Neural progenitor cell (in vitro differentiated cells): Measurements from ENCODE around the gene EXT2. TPM values are rescaled to one million over a fixed set of nuclear protein-coding genes. Genes with fewer than 3 reads are reported as not detected.

Source experiments
- DNase-seq: peaks from one replicate; pipeline ENCODE4 v3.0.0-alpha.2; 2016; ENCODE audit warnings: low spot score
- H2AFZ ChIP-seq: fragments of 200-600 bp; sonication (generic); replicated peaks from 2 replicates; pipeline ENCODE4 v1.6.1; 2016; ENCODE audit warnings: antibody characterized with exemption
- H3F3A ChIP-seq: fragments of 200-600 bp; sonication (generic); 2 replicates; pipeline ENCODE4 v1.6.1; 2016; ENCODE audit warnings: antibody characterized with exemption, low read depth
- H3K27ac ChIP-seq: fragments of 200-600 bp; sonication (generic); 2 replicates; pipeline ENCODE4 v1.5.1; 2016; ENCODE audit warnings: mild to moderate bottlenecking
- H3K27me3 ChIP-seq: fragments of 200-600 bp; sonication (generic); 2 replicates; pipeline ENCODE4 v1.6.1; 2016; ENCODE audit warnings: mild to moderate bottlenecking, moderate library complexity
- H3K36me3 ChIP-seq: fragments of 200-600 bp; sonication (generic); 2 replicates; pipeline ENCODE4 v1.5.1; 2016
- H3K4me1 ChIP-seq: fragments of 200-600 bp; sonication (generic); 2 replicates; pipeline ENCODE4 v1.6.1; 2016; ENCODE audit warnings: mixed run types
- H3K4me2 ChIP-seq: fragments of 200-600 bp; sonication (generic); 2 replicates; pipeline ENCODE4 v1.6.1; 2016
- H3K4me3 ChIP-seq: fragments of 200-600 bp; sonication (generic); 2 replicates; pipeline ENCODE4 v1.5.1; 2016
- H3K79me2 ChIP-seq: fragments of 200-600 bp; sonication (generic); 2 replicates; pipeline ENCODE4 v1.6.1; 2016; ENCODE audit warnings: low read depth
- H3K9ac ChIP-seq: fragments of 200-600 bp; sonication (generic); 2 replicates; pipeline ENCODE4 v1.6.1; 2016
- H3K9me3 ChIP-seq: fragments of 200-600 bp; sonication (generic); 2 replicates; pipeline ENCODE4 v1.5.1; 2016; ENCODE audit warnings: low read depth
- H4K20me1 ChIP-seq: fragments of 200-600 bp; sonication (generic); 2 replicates; pipeline ENCODE4 v1.6.1; 2016; ENCODE audit warnings: low read depth
- H3K27ac Mint-ChIP-seq: 3 replicates; pipeline ENCODE4 v1.8.0; 2021; ENCODE audit warnings: mixed read lengths
- H3K27me3 Mint-ChIP-seq: 2 replicates; pipeline ENCODE4 v1.8.0; 2022; ENCODE audit warnings: low read depth, mild to moderate bottlenecking, inconsistent platforms, moderate library complexity, mixed read lengths; ENCODE audit not compliant: insufficient read depth
- H3K36me3 Mint-ChIP-seq: 3 replicates; pipeline ENCODE4 v1.8.0; 2021; ENCODE audit warnings: mixed read lengths
- H3K4me1 Mint-ChIP-seq: 3 replicates; pipeline ENCODE4 v1.8.0; 2021; ENCODE audit warnings: mixed read lengths
- H3K4me3 Mint-ChIP-seq: 3 replicates; pipeline ENCODE4 v1.8.0; 2021; ENCODE audit warnings: mild to moderate bottlenecking, moderate library complexity, mixed read lengths
- H3K9me3 Mint-ChIP-seq: 3 replicates; pipeline ENCODE4 v1.8.0; 2020; ENCODE audit warnings: mixed read lengths
- CTCF ChIP-seq: fragments of 200-600 bp; sonication (generic); IDR thresholded peaks from 2 replicates; pipeline ENCODE4 v1.5.1; 2017; ENCODE audit warnings: antibody characterized with exemption, mild to moderate bottlenecking
- EZH2 ChIP-seq: fragments of 200-600 bp; sonication (generic); IDR thresholded peaks from 2 replicates; pipeline ENCODE4 v1.6.1; 2017; ENCODE audit warnings: antibody characterized with exemption, mild to moderate bottlenecking, moderate library complexity
- EZH2phosphoT487 ChIP-seq: fragments of 200-600 bp; sonication (generic); IDR thresholded peaks from 2 replicates; pipeline ENCODE4 v1.6.1; 2017; ENCODE audit warnings: antibody characterized with exemption
- total RNA-seq: library from RNA; depleted of rRNA; stranded (reverse); fragments of >200 nt; gene quantifications from 2 replicates; pipeline ENCODE4 v1.2.3, GENCODE V29; 2015; ENCODE audit warnings: low replicate concordance

EXT2 gene
- total RNA-seq, 1 donor from 2014 or later: 70.4 TPM

GRCh38 chr11:44226490-44226889 lies 131.0 kb downstream of the EXT2 start:
- H3K79me2 ChIP-seq: no peaks in the 10 kb centered on the region
- H3K9ac ChIP-seq: no peak overlapping the region
- H3K4me1 ChIP-seq: no peaks in the 10 kb centered on the region
- H3K36me3 ChIP-seq: no peaks in the 10 kb centered on the region
- no peak for DNase-seq
- H3K27ac Mint-ChIP-seq: no peak overlapping the region
- H3K27me3 Mint-ChIP-seq: peaks cover 3% of the 10 kb centered on the region
- no peak overlapping the region for H3K4me3 ChIP-seq
- H3F3A ChIP-seq: no peaks in the 10 kb centered on the region
- no peaks in the 10 kb centered on the region for H3K9me3 ChIP-seq
- no peaks in the 10 kb centered on the region for H3K4me1 Mint-ChIP-seq
- no peaks in the 10 kb centered on the region for H3K9me3 Mint-ChIP-seq
- H3K4me3 Mint-ChIP-seq: no peak overlapping the region
- no peak overlapping the region for H3K4me2 ChIP-seq
- TF ChIP-seq EZH2: no peak
- TF ChIP-seq CTCF: no peak
- no peak for TF ChIP-seq EZH2phosphoT487
- peaks cover 2% of the 10 kb centered on the region for H3K36me3 Mint-ChIP-seq
- no peak overlapping the region for H2AFZ ChIP-seq
- no peak overlapping the region for H3K27ac ChIP-seq
- H4K20me1 ChIP-seq: no peaks in the 10 kb centered on the region
- H3K27me3 ChIP-seq: no peaks in the 10 kb centered on the region

GRCh38 chr11:44226945-44227344 lies 131.5 kb downstream of the EXT2 start:
- Histone ChIP-seq H3F3A (no peaks in the 10 kb centered on the region), H3K4me1 (no peaks in the 10 kb centered on the region), H3K79me2 (no peaks in the 10 kb centered on the region), H3K9me3 (no peaks in the 10 kb centered on the region), H3K27me3 (no peaks in the 10 kb centered on the region), H4K20me1 (no peaks in the 10 kb centered on the region), H3K9ac (no peak overlapping the region), H2AFZ (no peak overlapping the region), H3K4me2 (no peak overlapping the region), H3K36me3 (no peaks in the 10 kb centered on the region), H3K27ac (no peak overlapping the region), H3K4me3 (no peak overlapping the region)
- Mint-ChIP-seq H3K9me3 (no peaks in the 10 kb centered on the region), H3K4me1 (no peaks in the 10 kb centered on the region), H3K27me3 (peaks cover 3% of the 10 kb centered on the region), H3K4me3 (no peak overlapping the region), H3K27ac (no peak overlapping the region), H3K36me3 (peaks cover 2% of the 10 kb centered on the region)
- no peak for TF ChIP-seq EZH2phosphoT487
- TF ChIP-seq CTCF: no peak
- TF ChIP-seq EZH2: no peak
- no peak for DNase-seq

GRCh38 chr11:44228379-44228778 lies 132.9 kb downstream of the EXT2 start:
- no peaks in the 10 kb centered on the region for H3K4me1 Mint-ChIP-seq
- Histone ChIP-seq H3K27me3 (no peaks in the 10 kb centered on the region), H3K4me1 (no peaks in the 10 kb centered on the region), H3K4me3 (no peak overlapping the region), H3K27ac (no peak overlapping the region), H3K4me2 (no peak overlapping the region), H3F3A (no peaks in the 10 kb centered on the region), H3K9ac (no peak overlapping the region), H3K36me3 (no peaks in the 10 kb centered on the region), H3K9me3 (no peaks in the 10 kb centered on the region), H2AFZ (no peak overlapping the region), H4K20me1 (no peaks in the 10 kb centered on the region), H3K79me2 (no peaks in the 10 kb centered on the region)
- H3K4me3 Mint-ChIP-seq: no peak overlapping the region
- no peak for DNase-seq
- TF ChIP-seq EZH2phosphoT487 (no peak), EZH2 (no peak), CTCF (no peak)
- H3K36me3 Mint-ChIP-seq: peaks cover 2% of the 10 kb centered on the region
- H3K27ac Mint-ChIP-seq: no peak overlapping the region
- H3K27me3 Mint-ChIP-seq: peaks cover 3% of the 10 kb centered on the region
- no peaks in the 10 kb centered on the region for H3K9me3 Mint-ChIP-seq
